Epithelial cell of proximal tubule (primary cell): Measurements from ENCODE around the gene FBXO31. TPM values are rescaled to one million over a fixed set of nuclear protein-coding genes. Genes with fewer than 3 reads are reported as not detected.

Experiments used
- DNase-seq: peaks from one replicate; pipeline ENCODE4 v3.0.0-alpha.2; 2011; ENCODE audit warnings: low read depth
- H3K4me3 ChIP-seq: 2 replicates; pipeline ENCODE4 v1.5.1; 2011; ENCODE audit warnings: low read depth, mild to moderate bottlenecking, low read length
- CTCF ChIP-seq: conservative IDR thresholded peaks from 2 replicates; pipeline ENCODE4 v1.5.1; 2012; ENCODE audit warnings: low read depth, mild to moderate bottlenecking, low read length
- total RNA-seq: library from RNA; depleted of rRNA; stranded (reverse); fragments of >200 nt; gene quantifications from 2 replicates; pipeline ENCODE4 v1.2.3, GENCODE V29; 2015

Gene FBXO31
- total RNA-seq, 1 donor from 2014 or later = 18.0 TPM

DNA sequence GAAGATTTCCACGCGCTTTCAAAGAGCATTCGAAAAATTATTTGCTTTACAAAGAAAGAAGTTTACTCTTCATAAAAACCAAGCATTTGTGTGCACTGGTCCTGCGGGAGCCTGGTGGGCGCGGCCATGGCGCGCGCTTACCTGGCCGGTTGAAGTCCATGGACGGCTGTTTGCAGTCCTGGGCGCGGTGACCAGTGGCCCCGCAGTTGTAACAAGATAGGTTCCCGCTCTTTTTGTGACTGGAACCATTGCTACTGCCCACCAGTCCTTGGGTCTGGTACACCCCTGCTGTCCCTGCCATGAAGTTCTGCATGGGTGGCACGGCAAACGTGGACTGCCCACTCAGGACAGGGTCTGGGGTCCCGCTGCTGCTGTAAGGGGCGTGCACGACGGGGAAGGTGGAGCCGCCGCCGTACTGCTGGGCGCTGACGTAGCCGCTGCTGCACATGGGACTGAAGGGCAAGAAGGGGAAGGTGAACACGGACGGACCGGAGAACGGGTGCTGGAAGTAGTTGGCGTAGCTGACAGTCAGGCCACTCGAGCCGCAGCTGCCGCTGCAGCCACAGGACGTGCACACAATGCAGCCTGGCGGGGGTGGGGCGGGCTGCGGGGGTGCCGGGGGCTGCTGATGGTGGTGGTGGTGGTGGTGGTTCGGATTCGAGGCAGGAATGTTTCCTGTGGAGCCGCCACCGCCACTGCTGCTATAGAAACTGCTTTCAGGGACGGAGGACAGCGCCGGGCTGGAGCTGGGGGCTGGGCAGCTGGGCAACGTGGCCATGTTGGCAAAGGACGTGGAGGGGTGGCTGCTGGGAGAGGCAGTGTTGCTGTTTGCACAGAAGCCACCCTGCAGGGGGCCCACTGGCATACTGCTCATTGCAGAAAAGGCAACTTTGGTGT lies 28.0 kb upstream of the FBXO31 start:
- no peak for DNase-seq
- TF ChIP-seq CTCF = no peak

GRCh38 chr16:87410968-87411367 lies 27.4 kb upstream of the FBXO31 start:
- DNase-seq = no peak
- no peak for TF ChIP-seq CTCF
- no peak overlapping the region for H3K4me3 ChIP-seq

More for the DNA sequence above, 28.0 kb upstream of the FBXO31 start:
- no peak overlapping the region for H3K4me3 ChIP-seq

- no peak for DNase-seq
- H3K4me3 ChIP-seq = no peak overlapping the region
- no peak for TF ChIP-seq CTCF
Measured at GRCh38 chr16:87410530-87410929, 27.0 kb upstream of the FBXO31 start.

- TF ChIP-seq CTCF = no peak
- no peak overlapping the region for H3K4me3 ChIP-seq
- no peak for DNase-seq
Measured at GRCh38 chr16:87409781-87410180, 26.2 kb upstream of the FBXO31 start.

- TF ChIP-seq CTCF = no peak
- H3K4me3 ChIP-seq = no peak overlapping the region
- no peak for DNase-seq
Measured at GRCh38 chr16:87409153-87409552, 25.6 kb upstream of the FBXO31 start.

GRCh38 chr16:87407511-87408112 lies 24.0 kb upstream of the FBXO31 start:
- no peak for TF ChIP-seq CTCF
- peak; percentile 78 for DNase-seq
- H3K4me3 ChIP-seq = peak overlapping the region; percentile 23
